K562 (cell line): ENCODE results near the gene MS4A2. TPM values are rescaled to one million over a fixed set of nuclear protein-coding genes. Genes with fewer than 3 reads are reported as not detected.

Source experiments
- FOXA3 ChIP-seq, 2 experiments: fragments of 450-650 bp in 1 of 2; sonication (generic) in 1 of 2; formaldehyde crosslinking; IDR thresholded peaks in 1 of 2; conservative IDR thresholded peaks in 1 of 2; 2 replicates each; pipeline versions ENCODE4 v1.4.0 to v1.8.0; 2020 to 2022; ENCODE audit warnings: mild to moderate bottlenecking in 2 of 2, missing genetic modification reagents in 1 of 2
- PTTG1 ChIP-seq: fragments of 450-650 bp; IDR thresholded peaks from 2 replicates; pipeline ENCODE4 v1.6.1; 2016; ENCODE audit warnings: low read depth, mild to moderate bottlenecking, missing genetic modification characterization, missing compliant biosample characterization
- SREBF2 ChIP-seq: sonication (generic); formaldehyde crosslinking; IDR thresholded peaks from 2 replicates; pipeline ENCODE4 v1.4.0; 2020; ENCODE audit warnings: mild to moderate bottlenecking, missing genetic modification reagents
- SUPT5H ChIP-seq: fragments of 450-650 bp; IDR thresholded peaks from 2 replicates; pipeline ENCODE4 v1.6.1; 2016
- TARDBP ChIP-seq: fragments of 450-650 bp; IDR thresholded peaks from 2 replicates; pipeline ENCODE4 v1.6.1; 2016
- TBL1XR1 ChIP-seq, 2 experiments: IDR thresholded peaks; 2 replicates each; pipeline ENCODE4 v1.6.1; 2012; ENCODE audit warnings: improper control_type of control experiment in 2 of 2, low read length in 2 of 2, mild to moderate bottlenecking in 1 of 2
- TCF3 ChIP-seq: sonication (generic); formaldehyde crosslinking; IDR thresholded peaks from 2 replicates; pipeline ENCODE4 v1.4.0; 2020; ENCODE audit warnings: mild to moderate bottlenecking, missing genetic modification reagents
- ZNF12 ChIP-seq: sonication (generic); formaldehyde crosslinking; IDR thresholded peaks from 2 replicates; pipeline ENCODE4 v1.4.0; 2020; ENCODE audit warnings: mild to moderate bottlenecking, missing genetic modification reagents
- ZNF239 ChIP-seq: fragments of 250-450 bp; sonication (Bioruptor Pico); IDR thresholded peaks from 2 replicates; pipeline ENCODE4 v1.4.0; 2020; ENCODE audit warnings: mild to moderate bottlenecking
- ZNF316 ChIP-seq: fragments of 450-650 bp; IDR thresholded peaks from 2 replicates; pipeline ENCODE4 v1.6.1; 2016
- ZSCAN29 ChIP-seq: fragments of 450-650 bp; IDR thresholded peaks from 2 replicates; pipeline ENCODE4 v1.6.1; 2017
- polyA plus RNA-seq, 8 experiments: library from polyadenylated mRNA; depleted of rRNA in 4 of 8; stranded (reverse) in 5 of 8; unstranded in 3 of 8; fragments of >200 nt; fragmentation: Nextera tagmentation in 2 of 8; fragmentation: Illumina TruSeq in 1 of 8; extraction: Ambion mirVana in 2 of 8; extraction: Trizol in 1 of 8; gene quantifications; 2 replicates each; pipeline versions ENCODE4 v1.2.1 to v1.2.3, GENCODE V29; 2011 to 2014; ENCODE audit warnings: inconsistent platforms in 1 of 8, missing spikeins in 1 of 8
- total RNA-seq, 7 experiments: library from RNA; depleted of rRNA in 6 of 7; stranded (reverse); fragments of >200 nt in 6 of 7; fragmentation: Illumina TruSeq in 2 of 7; extraction: Trizol in 2 of 7; gene quantifications; 2 replicates each; pipeline versions ENCODE4 v1.2.1 to v1.2.3, GENCODE V29; 2011 to 2021; ENCODE audit warnings: low replicate concordance in 1 of 7
- TF ChIP-seq, protein P1 (sequence below): sonication (generic); formaldehyde crosslinking; IDR thresholded peaks from 2 replicates; pipeline ENCODE4 v1.8.0; 2022; ENCODE audit warnings: mild to moderate bottlenecking, missing genetic modification reagents
- TF ChIP-seq, protein P2 (sequence below): fragments of 250-450 bp; sonication (Bioruptor Pico); IDR thresholded peaks from 2 replicates; pipeline ENCODE4 v1.9.0; 2021; ENCODE audit warnings: mild to moderate bottlenecking, inconsistent platforms
- TF ChIP-seq, protein P3 (sequence below): fragments of 450-650 bp; IDR thresholded peaks from 2 replicates; pipeline ENCODE4 v1.6.1; 2017; ENCODE audit warnings: mild to moderate bottlenecking, moderate library complexity
- TF ChIP-seq, protein P4 (sequence below): sonication (generic); formaldehyde crosslinking; IDR thresholded peaks from 2 replicates; pipeline ENCODE4 v1.8.1; 2022; ENCODE audit warnings: missing genetic modification reagents
- TF ChIP-seq, protein P5 (sequence below): sonication (generic); formaldehyde crosslinking; IDR thresholded peaks from 2 replicates; pipeline ENCODE4 v1.8.0; 2022; ENCODE audit warnings: missing genetic modification reagents, mild to moderate bottlenecking, borderline replicate concordance
- TF ChIP-seq, protein P6 (sequence below): fragments of 450-650 bp; IDR thresholded peaks from 2 replicates; pipeline ENCODE4 v1.6.1; 2016; ENCODE audit warnings: mild to moderate bottlenecking
- TF ChIP-seq, protein P7 (sequence below): sonication (generic); formaldehyde crosslinking; IDR thresholded peaks from 2 replicates; pipeline ENCODE4 v1.9.0; 2022; ENCODE audit warnings: mild to moderate bottlenecking, missing genetic modification reagents

Gene MS4A2
- total and polyA plus RNA-seq, 9 of the 15 experiments (the other 6 are each of a cell fraction or from before 2014, with no cell fraction given): 0.06 to 5.7 (median 0.86) TPM

DNA sequence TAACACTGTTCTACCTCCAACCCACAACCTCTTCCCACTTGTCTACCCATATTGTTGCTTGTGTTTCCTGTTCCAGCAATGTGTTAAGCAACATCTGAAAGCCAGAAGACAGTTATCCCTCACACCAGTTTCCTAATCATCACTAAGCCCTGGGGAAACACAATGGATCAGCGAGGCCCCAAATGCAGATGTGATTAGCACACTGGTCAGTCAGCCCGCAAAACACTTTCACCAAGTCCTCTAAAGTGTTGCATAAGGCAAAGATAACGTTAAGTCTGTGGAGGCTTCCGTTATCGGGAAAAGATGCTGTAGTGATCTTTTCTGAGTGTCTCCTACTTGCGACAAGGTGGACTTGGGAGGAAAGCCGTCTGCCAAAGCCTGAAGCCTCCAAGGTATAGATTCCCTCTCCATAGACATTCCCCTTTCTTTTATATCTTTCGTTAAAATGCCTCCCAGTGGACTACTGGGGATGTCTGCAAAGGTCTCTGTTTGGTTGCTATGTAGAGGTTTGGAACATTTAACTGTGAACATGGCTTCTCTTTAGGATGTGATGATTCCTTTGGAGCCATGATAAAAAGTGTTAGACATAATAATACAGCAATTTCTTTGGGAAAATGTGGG is 32.0 kb upstream of the MS4A2 start, which contains the start of gene MS4A3 (continued):
- TF ChIP-seq, protein P1, sequence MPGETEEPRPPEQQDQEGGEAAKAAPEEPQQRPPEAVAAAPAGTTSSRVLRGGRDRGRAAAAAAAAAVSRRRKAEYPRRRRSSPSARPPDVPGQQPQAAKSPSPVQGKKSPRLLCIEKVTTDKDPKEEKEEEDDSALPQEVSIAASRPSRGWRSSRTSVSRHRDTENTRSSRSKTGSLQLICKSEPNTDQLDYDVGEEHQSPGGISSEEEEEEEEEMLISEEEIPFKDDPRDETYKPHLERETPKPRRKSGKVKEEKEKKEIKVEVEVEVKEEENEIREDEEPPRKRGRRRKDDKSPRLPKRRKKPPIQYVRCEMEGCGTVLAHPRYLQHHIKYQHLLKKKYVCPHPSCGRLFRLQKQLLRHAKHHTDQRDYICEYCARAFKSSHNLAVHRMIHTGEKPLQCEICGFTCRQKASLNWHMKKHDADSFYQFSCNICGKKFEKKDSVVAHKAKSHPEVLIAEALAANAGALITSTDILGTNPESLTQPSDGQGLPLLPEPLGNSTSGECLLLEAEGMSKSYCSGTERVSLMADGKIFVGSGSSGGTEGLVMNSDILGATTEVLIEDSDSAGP (CRISPR knock-in tag): no peak
- TF ChIP-seq ZNF12 (CRISPR knock-in tag) (no peak), PTTG1 (tag) (no peak), FOXA3 (CRISPR knock-in tag; conservative IDR thresholded peaks at IDR 0.05 in 1 of 2, IDR thresholded peaks at IDR 0.05 in 1 of 2) (no peak), TARDBP (no peak), ZNF239 (CRISPR knock-in tag) (peak; percentile 44; the same call in 1 of the 2 replicates), TCF3 (peak; percentile 89), SREBF2 (no peak), ZNF316 (no peak), ZSCAN29 (no peak), SUPT5H (no peak), TBL1XR1 (IDR thresholded peaks at IDR 0.05; ENCODE audit: low read length in 2 of 2) (peak in 1 of 2 experiments; percentile 65; a peak in 2 of 4 replicates)
- TF ChIP-seq, protein P2, sequence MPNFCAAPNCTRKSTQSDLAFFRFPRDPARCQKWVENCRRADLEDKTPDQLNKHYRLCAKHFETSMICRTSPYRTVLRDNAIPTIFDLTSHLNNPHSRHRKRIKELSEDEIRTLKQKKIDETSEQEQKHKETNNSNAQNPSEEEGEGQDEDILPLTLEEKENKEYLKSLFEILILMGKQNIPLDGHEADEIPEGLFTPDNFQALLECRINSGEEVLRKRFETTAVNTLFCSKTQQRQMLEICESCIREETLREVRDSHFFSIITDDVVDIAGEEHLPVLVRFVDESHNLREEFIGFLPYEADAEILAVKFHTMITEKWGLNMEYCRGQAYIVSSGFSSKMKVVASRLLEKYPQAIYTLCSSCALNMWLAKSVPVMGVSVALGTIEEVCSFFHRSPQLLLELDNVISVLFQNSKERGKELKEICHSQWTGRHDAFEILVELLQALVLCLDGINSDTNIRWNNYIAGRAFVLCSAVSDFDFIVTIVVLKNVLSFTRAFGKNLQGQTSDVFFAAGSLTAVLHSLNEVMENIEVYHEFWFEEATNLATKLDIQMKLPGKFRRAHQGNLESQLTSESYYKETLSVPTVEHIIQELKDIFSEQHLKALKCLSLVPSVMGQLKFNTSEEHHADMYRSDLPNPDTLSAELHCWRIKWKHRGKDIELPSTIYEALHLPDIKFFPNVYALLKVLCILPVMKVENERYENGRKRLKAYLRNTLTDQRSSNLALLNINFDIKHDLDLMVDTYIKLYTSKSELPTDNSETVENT (CRISPR knock-in tag): no peak
- TF ChIP-seq, protein P3, sequence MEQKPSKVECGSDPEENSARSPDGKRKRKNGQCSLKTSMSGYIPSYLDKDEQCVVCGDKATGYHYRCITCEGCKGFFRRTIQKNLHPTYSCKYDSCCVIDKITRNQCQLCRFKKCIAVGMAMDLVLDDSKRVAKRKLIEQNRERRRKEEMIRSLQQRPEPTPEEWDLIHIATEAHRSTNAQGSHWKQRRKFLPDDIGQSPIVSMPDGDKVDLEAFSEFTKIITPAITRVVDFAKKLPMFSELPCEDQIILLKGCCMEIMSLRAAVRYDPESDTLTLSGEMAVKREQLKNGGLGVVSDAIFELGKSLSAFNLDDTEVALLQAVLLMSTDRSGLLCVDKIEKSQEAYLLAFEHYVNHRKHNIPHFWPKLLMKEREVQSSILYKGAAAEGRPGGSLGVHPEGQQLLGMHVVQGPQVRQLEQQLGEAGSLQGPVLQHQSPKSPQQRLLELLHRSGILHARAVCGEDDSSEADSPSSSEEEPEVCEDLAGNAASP: no peak
- TF ChIP-seq, protein P4, sequence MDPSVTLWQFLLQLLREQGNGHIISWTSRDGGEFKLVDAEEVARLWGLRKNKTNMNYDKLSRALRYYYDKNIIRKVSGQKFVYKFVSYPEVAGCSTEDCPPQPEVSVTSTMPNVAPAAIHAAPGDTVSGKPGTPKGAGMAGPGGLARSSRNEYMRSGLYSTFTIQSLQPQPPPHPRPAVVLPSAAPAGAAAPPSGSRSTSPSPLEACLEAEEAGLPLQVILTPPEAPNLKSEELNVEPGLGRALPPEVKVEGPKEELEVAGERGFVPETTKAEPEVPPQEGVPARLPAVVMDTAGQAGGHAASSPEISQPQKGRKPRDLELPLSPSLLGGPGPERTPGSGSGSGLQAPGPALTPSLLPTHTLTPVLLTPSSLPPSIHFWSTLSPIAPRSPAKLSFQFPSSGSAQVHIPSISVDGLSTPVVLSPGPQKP (CRISPR knock-in tag): no peak
- TF ChIP-seq, protein P5, sequence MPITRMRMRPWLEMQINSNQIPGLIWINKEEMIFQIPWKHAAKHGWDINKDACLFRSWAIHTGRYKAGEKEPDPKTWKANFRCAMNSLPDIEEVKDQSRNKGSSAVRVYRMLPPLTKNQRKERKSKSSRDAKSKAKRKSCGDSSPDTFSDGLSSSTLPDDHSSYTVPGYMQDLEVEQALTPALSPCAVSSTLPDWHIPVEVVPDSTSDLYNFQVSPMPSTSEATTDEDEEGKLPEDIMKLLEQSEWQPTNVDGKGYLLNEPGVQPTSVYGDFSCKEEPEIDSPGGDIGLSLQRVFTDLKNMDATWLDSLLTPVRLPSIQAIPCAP (CRISPR knock-in tag): no peak
- TF ChIP-seq, protein P6, sequence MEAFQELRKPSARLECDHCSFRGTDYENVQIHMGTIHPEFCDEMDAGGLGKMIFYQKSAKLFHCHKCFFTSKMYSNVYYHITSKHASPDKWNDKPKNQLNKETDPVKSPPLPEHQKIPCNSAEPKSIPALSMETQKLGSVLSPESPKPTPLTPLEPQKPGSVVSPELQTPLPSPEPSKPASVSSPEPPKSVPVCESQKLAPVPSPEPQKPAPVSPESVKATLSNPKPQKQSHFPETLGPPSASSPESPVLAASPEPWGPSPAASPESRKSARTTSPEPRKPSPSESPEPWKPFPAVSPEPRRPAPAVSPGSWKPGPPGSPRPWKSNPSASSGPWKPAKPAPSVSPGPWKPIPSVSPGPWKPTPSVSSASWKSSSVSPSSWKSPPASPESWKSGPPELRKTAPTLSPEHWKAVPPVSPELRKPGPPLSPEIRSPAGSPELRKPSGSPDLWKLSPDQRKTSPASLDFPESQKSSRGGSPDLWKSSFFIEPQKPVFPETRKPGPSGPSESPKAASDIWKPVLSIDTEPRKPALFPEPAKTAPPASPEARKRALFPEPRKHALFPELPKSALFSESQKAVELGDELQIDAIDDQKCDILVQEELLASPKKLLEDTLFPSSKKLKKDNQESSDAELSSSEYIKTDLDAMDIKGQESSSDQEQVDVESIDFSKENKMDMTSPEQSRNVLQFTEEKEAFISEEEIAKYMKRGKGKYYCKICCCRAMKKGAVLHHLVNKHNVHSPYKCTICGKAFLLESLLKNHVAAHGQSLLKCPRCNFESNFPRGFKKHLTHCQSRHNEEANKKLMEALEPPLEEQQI: no peak
- TF ChIP-seq, protein P7, sequence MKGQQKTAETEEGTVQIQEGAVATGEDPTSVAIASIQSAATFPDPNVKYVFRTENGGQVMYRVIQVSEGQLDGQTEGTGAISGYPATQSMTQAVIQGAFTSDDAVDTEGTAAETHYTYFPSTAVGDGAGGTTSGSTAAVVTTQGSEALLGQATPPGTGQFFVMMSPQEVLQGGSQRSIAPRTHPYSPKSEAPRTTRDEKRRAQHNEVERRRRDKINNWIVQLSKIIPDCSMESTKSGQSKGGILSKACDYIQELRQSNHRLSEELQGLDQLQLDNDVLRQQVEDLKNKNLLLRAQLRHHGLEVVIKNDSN (CRISPR knock-in tag): no peak
